Memory B cell (primary cell): ENCODE measurements around the gene KRTAP2-4.
"Not testable (repeated sequence)": the region's sequence is repeated elsewhere in the genome, so short reads cannot be mapped to it uniquely, and the experiment has no call there.

Experiments used
- ATAC-seq: fragments of 150-1000 bp; cut with Tn5 transposase; 2 replicates; pipeline ENCODE4 v1.10.0; 2021; ENCODE audit warnings: low read depth, mild to moderate bottlenecking, moderate library complexity
- DNase-seq, 2 donors: peaks; one replicate each; pipeline ENCODE4 v3.0.0; 2022; ENCODE audit warnings: low spot score in 2 of 2
- H3K27ac Mint-ChIP-seq: one replicate; pipeline ENCODE4 v1.8.0; 2022; ENCODE audit warnings: mild to moderate bottlenecking, moderate library complexity, mixed read lengths
- H3K27me3 Mint-ChIP-seq: one replicate; pipeline ENCODE4 v1.8.0; 2022; ENCODE audit warnings: mixed read lengths
- H3K36me3 Mint-ChIP-seq: one replicate; pipeline ENCODE4 v1.8.0; 2022; ENCODE audit warnings: mild to moderate bottlenecking, mixed read lengths
- H3K4me1 Mint-ChIP-seq: one replicate; pipeline ENCODE4 v1.8.0; 2022; ENCODE audit warnings: mixed read lengths
- H3K4me3 Mint-ChIP-seq: one replicate; pipeline ENCODE4 v1.8.0; 2022; ENCODE audit warnings: mild to moderate bottlenecking, moderate library complexity, mixed read lengths
- H3K9me3 Mint-ChIP-seq: one replicate; pipeline ENCODE4 v1.8.0; 2022; ENCODE audit warnings: mixed read lengths

KRTAP2-4 gene

GRCh38 chr17:41088760-41089352, 23.2 kb upstream of the KRTAP2-4 start:
- H3K27me3 Mint-ChIP-seq, H3K36me3 Mint-ChIP-seq, H3K27ac Mint-ChIP-seq, H3K4me3 Mint-ChIP-seq, H3K4me1 Mint-ChIP-seq, ATAC-seq, H3K9me3 Mint-ChIP-seq, DNase-seq: not testable (repeated sequence)

GRCh38 chr17:41084100-41084856, 18.6 kb upstream of the KRTAP2-4 start, which contains the start of gene KRTAP4-7:
KRTAP4-7 (plus strand) TSS chr17:41084150; CDS start chr17:41084207, 57 bp downstream.
- H3K4me3 Mint-ChIP-seq, H3K27ac Mint-ChIP-seq, H3K36me3 Mint-ChIP-seq, DNase-seq, H3K4me1 Mint-ChIP-seq, H3K9me3 Mint-ChIP-seq, ATAC-seq: not testable (repeated sequence)
- peaks cover 13% of the 10 kb centered on the region for H3K27me3 Mint-ChIP-seq

- H3K27me3 Mint-ChIP-seq = peaks cover 13% of the 10 kb centered on the region
- H3K4me3 Mint-ChIP-seq, H3K36me3 Mint-ChIP-seq, H3K9me3 Mint-ChIP-seq, H3K4me1 Mint-ChIP-seq, DNase-seq, ATAC-seq, H3K27ac Mint-ChIP-seq: not testable (repeated sequence)
Measured at GRCh38 chr17:41083427-41083826, 17.7 kb upstream of the KRTAP2-4 start.

GRCh38 chr17:41082626-41083025, 16.9 kb upstream of the KRTAP2-4 start:
- H3K9me3 Mint-ChIP-seq = peaks cover 4% of the 10 kb centered on the region
- no peaks in the 10 kb centered on the region for H3K36me3 Mint-ChIP-seq
- no peak for DNase-seq
- ATAC-seq = no peak
- no peak overlapping the region for H3K4me3 Mint-ChIP-seq
- H3K27me3 Mint-ChIP-seq = peaks cover 13% of the 10 kb centered on the region
- no peak overlapping the region for H3K27ac Mint-ChIP-seq
- no peaks in the 10 kb centered on the region for H3K4me1 Mint-ChIP-seq

GRCh38 chr17:41076788-41077187, 11.1 kb upstream of the KRTAP2-4 start:
- no peak for ATAC-seq

GRCh38 chr17:41073676-41074075, 8.0 kb upstream of the KRTAP2-4 start:
- H3K9me3 Mint-ChIP-seq = peaks cover 5% of the 10 kb centered on the region
- no peak overlapping the region for H3K4me3 Mint-ChIP-seq
- ATAC-seq (no peak), DNase-seq (no peak)
- H3K27me3 Mint-ChIP-seq = peaks cover 10% of the 10 kb centered on the region
- H3K27ac Mint-ChIP-seq = no peak overlapping the region
- H3K4me1 Mint-ChIP-seq = no peaks in the 10 kb centered on the region
- no peaks in the 10 kb centered on the region for H3K36me3 Mint-ChIP-seq

More at GRCh38 chr17:41076788-41077187, 11.1 kb upstream of the KRTAP2-4 start:
- H3K4me3 Mint-ChIP-seq = no peak overlapping the region
- H3K27me3 Mint-ChIP-seq = peaks cover 12% of the 10 kb centered on the region
- H3K27ac Mint-ChIP-seq = no peak overlapping the region
- DNase-seq = no peak
- peaks cover 9% of the 10 kb centered on the region for H3K9me3 Mint-ChIP-seq
- no peaks in the 10 kb centered on the region for H3K36me3 Mint-ChIP-seq
- H3K4me1 Mint-ChIP-seq = no peaks in the 10 kb centered on the region

- ATAC-seq = no peak
- DNase-seq = no peak
- H3K4me1 Mint-ChIP-seq = no peaks in the 10 kb centered on the region
- H3K27ac Mint-ChIP-seq = no peak overlapping the region
- H3K4me3 Mint-ChIP-seq = no peak overlapping the region
- H3K36me3 Mint-ChIP-seq = no peaks in the 10 kb centered on the region
- H3K9me3 Mint-ChIP-seq = peaks cover 4% of the 10 kb centered on the region
- H3K27me3 Mint-ChIP-seq = peaks cover 14% of the 10 kb centered on the region
Measured at GRCh38 chr17:41071606-41072360, 6.1 kb upstream of the KRTAP2-4 start.

GRCh38 chr17:41069031-41069430, 3.4 kb upstream of the KRTAP2-4 start:
- ATAC-seq (no peak), DNase-seq (no peak)
- Mint-ChIP-seq H3K27ac (no peak overlapping the region), H3K36me3 (no peaks in the 10 kb centered on the region), H3K9me3 (no peaks in the 10 kb centered on the region), H3K4me1 (no peaks in the 10 kb centered on the region), H3K27me3 (peaks cover 14% of the 10 kb centered on the region), H3K4me3 (no peak overlapping the region)

GRCh38 chr17:41067281-41067680, 1.6 kb upstream of the KRTAP2-4 start:
- DNase-seq (no peak), ATAC-seq (no peak)
- Mint-ChIP-seq H3K4me3 (no peak overlapping the region), H3K27me3 (peaks cover 16% of the 10 kb centered on the region), H3K4me1 (no peaks in the 10 kb centered on the region), H3K36me3 (no peaks in the 10 kb centered on the region), H3K9me3 (no peaks in the 10 kb centered on the region), H3K27ac (no peak overlapping the region)

- ATAC-seq, H3K36me3 Mint-ChIP-seq, H3K9me3 Mint-ChIP-seq, H3K4me1 Mint-ChIP-seq, H3K4me3 Mint-ChIP-seq, H3K27ac Mint-ChIP-seq, DNase-seq: not testable (repeated sequence)
- peaks cover 19% of the 10 kb centered on the region for H3K27me3 Mint-ChIP-seq
Measured at GRCh38 chr17:41065016-41065689, 526 bp downstream of the KRTAP2-4 start.

- H3K27me3 Mint-ChIP-seq = peaks cover 20% of the 10 kb centered on the region
- no peaks in the 10 kb centered on the region for H3K36me3 Mint-ChIP-seq
- DNase-seq = no peak
- H3K9me3 Mint-ChIP-seq = no peaks in the 10 kb centered on the region
- ATAC-seq = no peak
- H3K4me1 Mint-ChIP-seq = no peaks in the 10 kb centered on the region
- no peak overlapping the region for H3K27ac Mint-ChIP-seq
- H3K4me3 Mint-ChIP-seq = no peak overlapping the region
Measured at GRCh38 chr17:41064301-41064700, 1.4 kb downstream of the KRTAP2-4 start.

GRCh38 chr17:41063449-41063848, 2.2 kb downstream of the KRTAP2-4 start:
- Mint-ChIP-seq H3K9me3 (no peaks in the 10 kb centered on the region), H3K27ac (no peak overlapping the region), H3K4me1 (no peaks in the 10 kb centered on the region), H3K27me3 (peaks cover 20% of the 10 kb centered on the region), H3K36me3 (no peaks in the 10 kb centered on the region), H3K4me3 (no peak overlapping the region)
- ATAC-seq (no peak), DNase-seq (no peak)

- peaks cover 2% of the 10 kb centered on the region for H3K36me3 Mint-ChIP-seq
- H3K27me3 Mint-ChIP-seq = peaks cover 25% of the 10 kb centered on the region
- no peak overlapping the region for H3K27ac Mint-ChIP-seq
- no peak for ATAC-seq
- H3K4me3 Mint-ChIP-seq = no peak overlapping the region
- peaks cover 2% of the 10 kb centered on the region for H3K9me3 Mint-ChIP-seq
- DNase-seq = no peak
- no peaks in the 10 kb centered on the region for H3K4me1 Mint-ChIP-seq
Measured at GRCh38 chr17:41061964-41062363, 3.7 kb downstream of the KRTAP2-4 start.
